Body of pancreas (tissue), 4 donors: ENCODE results near the gene TUT4. TPM values are rescaled to one million over a fixed set of nuclear protein-coding genes. Genes with fewer than 3 reads are reported as not detected.

Source experiments
- ATAC-seq: fragments of 150-250 bp; one replicate; pipeline ENCODE4 v1.9.1; 2016
- DNase-seq, 4 donors: peaks; one replicate each; pipeline ENCODE4 v3.0.0-alpha.2; 2019
- H3K27ac ChIP-seq, 4 donors: fragments of 200-600 bp; sonication (generic); 1 replicate in 3 of 4; 2 replicates in 1 of 4; pipeline versions ENCODE4 v1.5.1 to v1.6.1; 2016 to 2019; ENCODE audit warnings: mild to moderate bottlenecking in 1 of 4, mixed read lengths in 1 of 4, moderate library complexity in 1 of 4
- H3K27me3 ChIP-seq, 2 donors: fragments of 200-600 bp; sonication (generic); one replicate each; pipeline ENCODE4 v1.6.0; 2016; ENCODE audit warnings: mild to moderate bottlenecking in 1 of 2
- H3K36me3 ChIP-seq, 2 donors: fragments of 200-600 bp; sonication (generic); replicated peaks in 1 of 2; 2 replicates each; pipeline ENCODE4 v1.5.1; 2016; ENCODE audit warnings: low read depth in 2 of 2; ENCODE audit not compliant: insufficient read depth in 1 of 2
- H3K4me1 ChIP-seq: fragments of 200-600 bp; sonication (generic); one replicate; pipeline ENCODE4 v1.6.0; 2016
- H3K4me3 ChIP-seq, 2 donors: fragments of 200-600 bp; sonication (generic); 1 replicate in 1 of 2; 2 replicates in 1 of 2; pipeline ENCODE4 v1.5.1; 2016 to 2019
- H3K9me3 ChIP-seq, 3 donors: fragments of 200-600 bp; sonication (generic); 1 replicate in 2 of 3; 2 replicates in 1 of 3; pipeline ENCODE4 v1.5.1; 2016
- CTCF ChIP-seq, 7 experiments: fragments of 450-650 bp in 4 of 7; fragments of 200-600 bp in 3 of 7; sonication (generic) in 3 of 7; IDR thresholded peaks; one replicate each; pipeline ENCODE4 v1.5.1; 2016 to 2019; ENCODE audit warnings: antibody characterized with exemption in 7 of 7
- POLR2A ChIP-seq, 3 donors: fragments of 450-650 bp; IDR thresholded peaks; one replicate each; pipeline ENCODE4 v1.6.1; 2016; ENCODE audit warnings: antibody characterized with exemption in 3 of 3, mild to moderate bottlenecking in 2 of 3
- WGBS, 2 donors: methylation state at CpG; one replicate each; pipeline ENCODE4 v1.1.5; 2017; 5-methylcytosine and 5-hydroxymethylcytosine counted together
- intact Hi-C: fragments of 100-400 bp; cut with DNase I; formaldehyde crosslinking; loops from one replicate; pipeline ENCODE4 v1.15.1; 2023
- total RNA-seq, 2 donors: library from RNA; depleted of rRNA; stranded (reverse); fragments of >200 nt; gene quantifications; one replicate each; pipeline ENCODE4 v1.1.0, GENCODE V29; 2016

Gene TUT4
- total RNA-seq, 2 donors from 2014 or later, result 41.8 to 59.3 TPM

GRCh38 chr1:52432807-52433206 is 120.1 kb downstream of the TUT4 start:
- no peaks in the 10 kb centered on the region for H3K27me3 ChIP-seq
- ATAC-seq, result no peak
- no peaks in the 10 kb centered on the region for H3K9me3 ChIP-seq
- no peak overlapping the region for H3K27ac ChIP-seq
- WGBS, 2 donors, result 95% methylated on average over 8 of the region's 8 CpGs
- DNase-seq, result no peak
- TF ChIP-seq CTCF (IDR thresholded peaks at IDR 0.05) (no peak), POLR2A (IDR thresholded peaks at IDR 0.05) (no peak)
- no peak overlapping the region for H3K4me3 ChIP-seq
- H3K36me3 ChIP-seq, result peaks cover 0 to 16% of the 10 kb centered on the region in 2 donors
- intact Hi-C loops, result no loop called here
- no peaks in the 10 kb centered on the region for H3K4me1 ChIP-seq

GRCh38 chr1:52427152-52427551 is 125.7 kb downstream of the TUT4 start:
- no peak for ATAC-seq
- H3K4me3 ChIP-seq, result no peak overlapping the region
- 86 to 88% methylated on average over 1 of the region's 1 CpG for WGBS, 2 donors
- no peaks in the 10 kb centered on the region for H3K4me1 ChIP-seq
- no peaks in the 10 kb centered on the region for H3K27me3 ChIP-seq
- DNase-seq, result no peak
- no peaks in the 10 kb centered on the region for H3K9me3 ChIP-seq
- H3K36me3 ChIP-seq, result peaks cover 0 to 3% of the 10 kb centered on the region in 2 donors
- TF ChIP-seq POLR2A (IDR thresholded peaks at IDR 0.05), result no peak
- TF ChIP-seq CTCF (IDR thresholded peaks at IDR 0.05), result no peak
- H3K27ac ChIP-seq, result no peak overlapping the region
- intact Hi-C loops, result no loop called here

- WGBS, 2 donors, result 83 to 88% methylated on average over 3 of the region's 3 CpGs
- ATAC-seq, result no peak
- intact Hi-C loops, result no loop called here
- no peaks in the 10 kb centered on the region for H3K4me1 ChIP-seq
- no peaks in the 10 kb centered on the region for H3K9me3 ChIP-seq
- H3K27me3 ChIP-seq, result no peaks in the 10 kb centered on the region
- H3K27ac ChIP-seq, result no peak overlapping the region
- H3K4me3 ChIP-seq, result no peak overlapping the region
- peaks cover 0 to 7% of the 10 kb centered on the region in 2 donors for H3K36me3 ChIP-seq
- TF ChIP-seq CTCF (IDR thresholded peaks at IDR 0.05) (no peak), POLR2A (IDR thresholded peaks at IDR 0.05) (no peak)
- DNase-seq, result no peak
Measured at GRCh38 chr1:52426371-52426770, 126.5 kb downstream of the TUT4 start.

GRCh38 chr1:52424813-52425212 is 128.1 kb downstream of the TUT4 start:
- no peaks in the 10 kb centered on the region for H3K9me3 ChIP-seq
- H3K27ac ChIP-seq, result no peak overlapping the region
- H3K4me1 ChIP-seq, result no peaks in the 10 kb centered on the region
- 94 to 97% methylated on average over 1 of the region's 1 CpG for WGBS, 2 donors
- H3K36me3 ChIP-seq, result peaks cover 0 to 3% of the 10 kb centered on the region in 2 donors
- TF ChIP-seq POLR2A (IDR thresholded peaks at IDR 0.05) (no peak), CTCF (IDR thresholded peaks at IDR 0.05) (no peak)
- no peak for DNase-seq
- intact Hi-C loops, result no loop called here
- H3K4me3 ChIP-seq, result no peak overlapping the region
- ATAC-seq, result no peak
- no peaks in the 10 kb centered on the region for H3K27me3 ChIP-seq

GRCh38 chr1:52424231-52424636 is 128.7 kb downstream of the TUT4 start:
- Histone ChIP-seq H3K9me3 (no peaks in the 10 kb centered on the region), H3K4me3 (no peak overlapping the region), H3K27me3 (no peaks in the 10 kb centered on the region), H3K4me1 (no peaks in the 10 kb centered on the region), H3K27ac (no peak overlapping the region), H3K36me3 (peaks cover 0 to 3% of the 10 kb centered on the region in 2 donors)
- intact Hi-C loops, result no loop called here
- ATAC-seq, result no peak
- no peak for DNase-seq
- TF ChIP-seq POLR2A (IDR thresholded peaks at IDR 0.05) (no peak), CTCF (IDR thresholded peaks at IDR 0.05) (no peak)
